G401.6 (cell line): Measurements from ENCODE around the gene RAB33B.

Experiments used
- FAIRE-seq: peaks from 2 replicates; lab custom pipeline; 2012; peaks lifted over from hg19 to GRCh38; lab: Jason Lieb, UNC

Gene RAB33B

GRCh38 chr4:139508581-139509237 is 54.8 kb downstream of the RAB33B start:
- no peak for FAIRE-seq

GRCh38 chr4:139509727-139510410 is 55.9 kb downstream of the RAB33B start:
- no peak for FAIRE-seq

GRCh38 chr4:139511320-139511719 is 57.4 kb downstream of the RAB33B start:
- FAIRE-seq = no peak

GRCh38 chr4:139514382-139515059 is 60.6 kb downstream of the RAB33B start:
- FAIRE-seq = no peak

- FAIRE-seq = no peak
Measured at GRCh38 chr4:139515531-139515958, 61.6 kb downstream of the RAB33B start.

DNA sequence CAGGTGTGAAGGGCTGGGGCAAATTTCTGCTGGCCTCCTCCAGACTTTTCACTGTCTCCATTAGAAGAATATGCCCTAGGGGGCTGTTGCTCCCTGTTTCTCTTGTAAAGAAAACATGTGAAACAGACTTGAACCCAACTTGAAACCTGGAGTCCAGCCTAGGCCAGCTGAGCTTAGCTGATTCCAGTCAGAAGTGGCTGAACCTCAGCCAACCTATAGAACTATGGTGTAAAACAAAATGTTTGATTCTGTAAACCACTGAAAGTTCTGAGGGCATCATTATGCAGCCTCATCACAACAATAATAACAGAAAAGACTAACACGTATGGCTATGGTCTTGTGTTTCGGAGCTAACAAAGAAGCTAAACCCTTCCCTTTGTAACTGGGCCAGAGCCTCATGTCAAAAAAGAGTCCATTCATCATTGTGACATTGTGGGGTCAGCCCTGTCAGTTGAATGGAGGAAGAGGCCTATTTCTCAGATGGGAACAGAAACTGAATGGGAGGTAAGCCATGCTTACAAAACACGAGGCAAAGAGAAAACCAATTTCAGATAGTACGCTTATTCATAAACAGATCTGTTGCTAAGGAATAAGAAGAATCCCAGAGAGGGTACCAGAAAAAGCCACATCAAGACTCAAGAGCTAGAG is 68.0 kb downstream of the RAB33B start:
- FAIRE-seq = no peak

GRCh38 chr4:139522457-139522856 is 68.5 kb downstream of the RAB33B start:
- no peak for FAIRE-seq

DNA sequence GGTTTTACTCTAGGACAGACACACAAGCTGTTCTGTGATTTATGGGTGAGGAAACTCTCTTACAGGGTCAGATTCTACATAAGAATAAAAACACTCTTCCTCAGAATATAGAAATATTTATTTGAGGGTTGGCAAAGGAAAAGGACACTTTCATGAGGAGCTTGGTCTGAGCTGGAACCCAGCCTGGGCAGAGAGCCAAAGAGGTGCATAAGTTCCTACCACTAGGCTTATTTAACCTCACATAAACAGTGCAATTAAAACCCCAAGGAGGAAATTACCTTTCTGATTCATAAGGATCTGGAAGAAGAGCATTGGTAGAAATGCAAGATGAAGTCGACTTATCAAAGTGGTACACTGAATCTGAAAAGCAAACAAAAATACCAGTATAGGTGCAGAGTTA is 69.2 kb downstream of the RAB33B start:
- no peak for FAIRE-seq

DNA sequence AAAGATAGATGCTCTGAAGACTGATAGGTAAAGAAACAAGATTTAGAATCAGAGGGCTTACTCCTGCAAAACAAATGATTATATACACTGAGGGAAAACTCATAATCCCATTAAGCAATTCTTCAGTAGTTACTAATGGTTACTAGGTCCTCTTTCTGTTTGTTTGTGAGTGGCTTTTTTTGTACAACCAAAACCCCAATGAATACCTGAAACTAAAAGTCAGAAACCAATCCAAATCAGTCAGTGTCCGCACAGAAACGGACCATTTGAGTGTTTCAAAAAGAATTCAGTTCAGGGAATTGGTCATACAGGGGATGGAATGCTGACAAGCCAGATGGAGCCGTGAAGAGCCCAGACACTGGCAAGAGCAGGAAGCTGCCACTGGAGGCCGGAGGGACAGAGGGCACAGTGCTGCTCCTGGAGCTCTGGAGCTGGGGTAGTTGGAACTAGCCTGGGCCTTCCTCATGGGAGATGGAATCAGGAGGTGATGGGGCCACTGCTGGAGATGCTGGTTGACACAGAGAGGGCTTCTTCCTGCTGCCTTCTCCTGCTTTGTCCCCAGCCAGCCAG is 70.2 kb downstream of the RAB33B start:
- FAIRE-seq = no peak

GRCh38 chr4:139525414-139525813 is 71.5 kb downstream of the RAB33B start:
- FAIRE-seq = no peak
